Measurements from ENCODE around the gene C2orf68.
"Not testable (repeated sequence)": the region's sequence is repeated elsewhere in the genome, so short reads cannot be mapped to it uniquely, and the experiment has no call there.

C2orf68 gene

DNA sequence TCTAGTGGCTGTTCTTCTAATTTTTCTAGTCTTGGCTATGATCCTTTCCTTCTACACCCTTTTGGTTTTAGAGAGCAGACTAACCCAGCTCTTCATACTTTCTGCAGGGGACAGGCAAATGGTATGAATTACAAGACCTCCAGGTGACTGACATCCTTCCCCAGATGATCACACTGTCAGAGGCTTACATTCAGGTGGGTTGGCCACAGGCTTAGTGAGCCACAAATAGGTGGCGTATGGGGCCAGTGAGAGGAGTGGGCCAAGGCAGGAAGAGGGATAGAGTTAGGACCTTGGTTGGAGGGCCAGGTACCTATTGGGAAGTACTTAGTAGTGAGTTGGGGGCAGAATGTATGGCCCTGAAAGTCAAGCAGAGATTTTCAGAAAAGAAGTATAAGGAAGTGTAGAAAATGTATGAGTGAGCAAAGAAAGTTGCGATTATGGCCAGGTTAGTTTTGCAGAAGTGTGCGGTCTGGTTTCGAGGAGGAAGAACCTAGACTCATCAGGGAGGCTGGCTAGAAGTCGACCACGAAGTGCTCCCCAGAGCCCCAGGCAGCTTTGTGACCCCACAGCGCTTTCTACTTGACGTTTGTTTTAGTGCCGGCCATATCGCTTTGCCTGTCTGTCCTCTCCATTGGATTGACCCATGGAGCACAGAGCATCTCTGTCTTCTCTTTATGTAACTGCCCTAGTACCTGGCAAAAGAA is 36.1 kb upstream of the C2orf68 start:
- Mint-ChIP-seq H3K4me3 (no peak overlapping the region), H3K4me1 (no peaks in the 10 kb centered on the region), H3K9me3 (no peaks in the 10 kb centered on the region), H3K27ac (peak overlapping the region; percentile 43), H3K36me3 (peaks cover 100% of the 10 kb centered on the region)
- ATAC-seq, result no peak
- DNase-seq (ENCODE audit: low spot score in 2 of 2), result no peak

DNA sequence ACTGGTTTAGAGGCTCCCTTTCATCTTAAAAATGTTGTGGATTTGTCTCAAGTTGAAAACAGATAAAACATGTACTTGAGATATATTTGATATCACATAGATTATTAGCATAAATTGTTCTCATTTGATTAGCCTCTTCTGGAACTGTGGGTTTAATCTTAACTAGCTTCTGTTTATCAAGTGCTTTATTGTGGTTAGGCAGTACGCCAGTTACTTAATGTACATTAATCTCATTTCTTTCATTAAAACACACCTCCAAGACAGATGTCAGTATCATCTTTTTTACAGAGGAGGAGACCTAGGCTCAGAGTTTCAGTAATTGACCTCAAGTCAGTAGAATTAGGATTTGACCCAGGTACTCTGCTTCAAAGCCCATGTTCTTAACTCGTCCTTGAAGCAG is 34.3 kb upstream of the C2orf68 start:
- DNase-seq (ENCODE audit: low spot score in 2 of 2) (no peak), ATAC-seq (no peak)
- Mint-ChIP-seq H3K4me3 (no peak overlapping the region), H3K9me3 (no peaks in the 10 kb centered on the region), H3K36me3 (peaks cover 100% of the 10 kb centered on the region), H3K27ac (no peak overlapping the region), H3K4me1 (peaks cover 6% of the 10 kb centered on the region)

DNA sequence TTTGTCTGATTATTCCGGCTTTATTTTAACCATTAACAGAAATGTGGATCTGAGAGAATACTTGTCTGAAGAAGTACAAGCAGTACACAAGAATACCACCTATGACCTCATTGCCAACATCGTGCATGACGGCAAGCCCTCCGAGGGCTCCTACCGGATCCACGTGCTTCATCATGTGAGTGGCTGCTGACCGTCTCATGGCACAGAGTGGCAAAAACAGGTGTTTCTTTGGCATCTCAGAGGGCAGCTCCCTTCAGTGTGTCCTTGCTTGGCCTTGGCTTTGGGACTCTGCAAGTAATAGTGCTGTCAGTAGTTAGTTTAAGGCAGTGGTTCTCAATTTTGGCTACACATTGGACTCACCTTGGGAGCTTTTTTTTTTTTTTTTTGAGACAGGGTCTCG is 33.0 kb upstream of the C2orf68 start:
- ATAC-seq (no peak), DNase-seq (ENCODE audit: low spot score in 2 of 2) (no peak)
- H3K36me3 Mint-ChIP-seq, result peaks cover 100% of the 10 kb centered on the region
- no peaks in the 10 kb centered on the region for H3K9me3 Mint-ChIP-seq
- peaks cover 6% of the 10 kb centered on the region for H3K4me1 Mint-ChIP-seq
- H3K4me3 Mint-ChIP-seq, result no peak overlapping the region
- no peak overlapping the region for H3K27ac Mint-ChIP-seq

DNA sequence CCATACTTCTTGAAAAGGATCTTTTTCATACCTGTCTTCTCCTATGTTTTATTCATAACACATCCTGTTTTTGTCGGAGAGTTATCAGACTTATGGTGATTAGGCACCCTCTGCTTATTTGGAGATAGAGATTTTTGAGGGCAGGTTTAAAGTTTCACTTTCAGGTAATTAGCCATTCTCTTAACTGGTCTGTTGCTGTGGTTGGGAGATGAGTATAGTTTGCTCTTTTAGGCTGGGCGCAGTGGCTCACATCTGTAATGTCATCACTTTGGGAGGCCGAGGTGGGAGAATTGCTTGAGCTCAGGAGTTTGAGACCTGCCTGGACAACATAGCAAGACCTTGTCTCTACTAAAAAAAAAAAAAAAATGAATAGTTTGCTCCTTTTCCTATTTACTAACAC is 30.9 kb upstream of the C2orf68 start:
- peak overlapping the region; percentile 66 for H3K27ac Mint-ChIP-seq
- no peak overlapping the region for H3K4me3 Mint-ChIP-seq
- DNase-seq (ENCODE audit: low spot score in 2 of 2) (no peak), ATAC-seq (peak; percentile 95)
- H3K9me3 Mint-ChIP-seq, result no peaks in the 10 kb centered on the region
- peaks cover 6% of the 10 kb centered on the region for H3K4me1 Mint-ChIP-seq
- H3K36me3 Mint-ChIP-seq, result peaks cover 100% of the 10 kb centered on the region

DNA sequence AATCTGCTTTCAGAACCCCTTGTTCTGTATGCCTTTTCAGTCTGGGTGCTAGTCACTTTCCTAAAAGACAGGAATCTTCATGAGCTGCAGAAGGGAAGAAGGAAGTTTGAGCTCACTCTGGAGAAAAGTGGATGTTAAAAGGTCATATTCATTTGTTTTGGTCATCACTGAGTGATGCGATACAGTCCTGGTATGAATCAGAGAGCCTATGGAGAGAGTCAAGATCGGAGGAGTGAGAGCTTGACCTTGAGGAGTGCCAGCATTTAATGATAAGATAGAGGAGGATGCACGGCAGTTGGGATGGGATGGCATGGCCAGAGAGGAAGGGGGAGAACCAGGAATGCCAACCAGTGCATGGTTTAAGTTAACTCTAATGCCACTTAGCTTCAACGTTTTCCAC is 23.8 kb upstream of the C2orf68 start:
- Mint-ChIP-seq H3K36me3 (peaks cover 100% of the 10 kb centered on the region), H3K4me3 (no peak overlapping the region), H3K9me3 (no peaks in the 10 kb centered on the region), H3K27ac (peak overlapping the region; percentile 52), H3K4me1 (peaks cover 18% of the 10 kb centered on the region)
- ATAC-seq (no peak), DNase-seq (ENCODE audit: low spot score in 2 of 2) (no peak)

DNA sequence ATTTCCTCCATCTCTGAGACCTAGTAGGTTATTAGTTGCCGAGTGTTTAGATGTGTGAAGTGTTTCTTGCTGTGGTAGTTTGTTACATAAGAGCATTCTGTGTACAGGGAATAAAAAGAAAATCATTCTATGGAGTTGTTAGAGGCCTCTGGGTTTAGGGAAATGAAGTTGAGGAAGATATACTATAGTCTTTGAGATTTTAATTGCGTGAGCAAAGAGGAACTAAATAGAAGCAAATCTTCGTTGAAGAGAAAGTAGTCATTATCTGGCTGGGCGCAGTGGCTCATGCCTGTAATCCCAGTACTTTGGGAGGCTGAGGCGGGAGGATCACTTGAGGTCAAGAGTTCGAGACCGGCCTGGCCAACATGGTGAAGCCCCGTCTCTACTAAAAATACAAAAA is 23.1 kb upstream of the C2orf68 start:
- ATAC-seq (no peak), DNase-seq (ENCODE audit: low spot score in 2 of 2) (no peak)
- Mint-ChIP-seq H3K36me3 (peaks cover 100% of the 10 kb centered on the region), H3K27ac (peak overlapping the region; percentile 52), H3K4me3 (no peak overlapping the region), H3K4me1 (peaks cover 18% of the 10 kb centered on the region), H3K9me3 (no peaks in the 10 kb centered on the region)

DNA sequence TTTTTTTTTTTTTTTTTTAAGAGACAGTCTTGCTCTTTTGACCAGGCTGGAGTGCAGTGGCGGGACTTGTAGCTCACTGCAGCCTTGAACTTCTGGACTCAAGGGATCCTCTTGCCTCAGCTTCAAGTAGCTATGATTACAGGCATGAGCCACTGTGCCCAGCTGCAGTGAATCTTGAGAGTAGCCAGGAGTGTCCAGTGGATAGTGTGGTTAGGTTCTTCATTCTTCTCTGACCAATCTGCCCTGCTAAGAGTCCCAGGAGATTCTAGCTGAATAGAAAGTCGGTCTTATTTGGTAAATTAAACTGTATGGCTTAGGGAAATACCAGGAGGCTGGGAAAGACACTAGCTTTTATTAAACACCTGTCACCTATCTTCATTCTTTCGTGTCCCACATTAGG is 19.4 kb upstream of the C2orf68 start:
- DNase-seq (ENCODE audit: low spot score in 2 of 2) (no peak), ATAC-seq (no peak)
- peaks cover 100% of the 10 kb centered on the region for H3K36me3 Mint-ChIP-seq
- H3K9me3 Mint-ChIP-seq, result no peaks in the 10 kb centered on the region
- peaks cover 15% of the 10 kb centered on the region for H3K4me1 Mint-ChIP-seq
- H3K27ac Mint-ChIP-seq, result no peak overlapping the region
- no peak overlapping the region for H3K4me3 Mint-ChIP-seq

DNA sequence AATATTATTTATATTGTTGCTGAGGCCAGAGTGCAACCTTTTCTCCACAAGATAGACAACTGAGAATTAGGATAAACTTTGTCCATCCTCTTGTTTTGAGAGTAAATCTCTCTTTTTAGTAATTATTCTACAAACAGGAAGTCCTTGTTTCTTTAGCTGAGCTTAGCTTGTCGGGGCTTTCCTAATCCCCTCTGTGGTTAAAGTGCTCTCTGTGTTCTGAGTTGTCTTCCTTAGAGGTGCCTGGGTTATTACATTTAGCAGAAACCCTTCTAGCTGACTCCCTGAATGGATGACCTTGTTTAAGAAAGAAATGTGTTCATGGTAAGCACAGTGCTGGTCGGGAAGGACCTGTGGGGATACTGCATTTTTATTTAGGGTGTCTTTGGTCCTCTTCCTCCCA is 16.8 kb upstream of the C2orf68 start:
- Mint-ChIP-seq H3K27ac (peak overlapping the region; percentile 89), H3K4me3 (peak overlapping the region; percentile 30)

DNA sequence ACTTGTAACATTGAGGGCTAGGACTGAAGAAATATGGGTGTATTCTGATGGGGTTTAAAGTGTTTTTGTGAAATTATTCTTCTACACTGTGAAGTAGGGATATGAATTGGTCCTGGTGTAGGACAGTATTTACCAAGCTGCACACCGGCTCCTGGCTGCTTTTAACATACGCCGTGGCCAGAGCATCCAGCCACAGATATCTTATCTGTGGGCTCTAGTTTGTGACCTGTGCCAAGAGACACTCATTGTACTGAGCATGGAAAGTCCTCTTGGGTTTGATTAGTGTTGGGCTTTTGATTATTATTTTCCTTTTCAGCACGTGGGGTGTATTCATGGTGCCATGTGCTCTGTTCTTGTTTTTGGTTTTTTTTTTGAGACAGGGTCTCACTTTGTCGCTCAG is 12.1 kb upstream of the C2orf68 start:
- ATAC-seq (no peak), DNase-seq (ENCODE audit: low spot score in 2 of 2) (no peak)
- H3K4me1 Mint-ChIP-seq, result peaks cover 13% of the 10 kb centered on the region
- no peak overlapping the region for H3K4me3 Mint-ChIP-seq
- peak overlapping the region; percentile 43 for H3K27ac Mint-ChIP-seq
- no peaks in the 10 kb centered on the region for H3K9me3 Mint-ChIP-seq
- peaks cover 100% of the 10 kb centered on the region for H3K36me3 Mint-ChIP-seq

More for the DNA sequence above, 16.8 kb upstream of the C2orf68 start:
- Mint-ChIP-seq H3K4me1 (peaks cover 7% of the 10 kb centered on the region), H3K9me3 (no peaks in the 10 kb centered on the region), H3K36me3 (peaks cover 100% of the 10 kb centered on the region)
- ATAC-seq (peak; percentile 98), DNase-seq (ENCODE audit: low spot score in 2 of 2) (no peak)

DNA sequence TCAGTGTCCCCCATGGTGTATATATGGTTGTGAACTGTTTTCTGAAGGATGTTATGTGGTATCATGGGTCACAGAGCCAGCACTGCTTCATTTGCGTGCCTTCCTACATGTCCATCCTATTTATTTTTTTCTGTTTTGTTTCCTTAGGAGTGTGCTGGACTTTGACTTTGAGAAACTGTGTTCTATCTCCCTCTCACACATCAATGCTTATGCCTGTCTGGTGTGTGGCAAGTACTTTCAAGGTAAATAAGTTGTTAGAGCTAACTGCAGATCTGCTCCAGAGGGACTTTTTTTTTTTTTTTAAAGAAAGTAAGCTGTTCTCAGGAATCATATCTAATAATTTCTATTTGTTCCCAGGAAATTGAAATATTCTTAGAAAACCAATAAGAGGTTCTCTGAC is 9.5 kb upstream of the C2orf68 start:
- DNase-seq (ENCODE audit: low spot score in 2 of 2) (no peak), ATAC-seq (no peak)
- Mint-ChIP-seq H3K27ac (no peak overlapping the region), H3K4me3 (no peak overlapping the region), H3K36me3 (peaks cover 93% of the 10 kb centered on the region), H3K4me1 (peaks cover 18% of the 10 kb centered on the region), H3K9me3 (no peaks in the 10 kb centered on the region)

DNA sequence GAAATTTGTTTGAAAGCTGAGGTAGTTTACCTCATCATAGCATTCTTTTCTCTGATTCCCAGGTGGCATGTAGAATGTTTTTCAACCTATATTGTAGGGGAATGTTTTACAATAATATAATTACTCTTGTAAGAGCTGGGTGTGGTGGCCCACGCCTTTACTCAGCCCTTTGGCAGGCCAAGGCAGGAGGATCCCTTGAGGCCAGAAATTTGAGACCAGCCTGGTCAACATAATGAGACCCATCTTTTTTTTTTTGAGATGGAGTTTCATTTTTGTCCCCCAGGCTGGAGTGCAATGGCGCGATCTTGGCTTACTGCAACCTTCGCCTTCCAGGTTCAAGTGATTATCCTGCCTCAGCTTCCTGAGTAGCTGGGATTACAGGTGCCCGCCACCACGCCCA is 7.8 kb upstream of the C2orf68 start:
- Mint-ChIP-seq H3K27ac (no peak overlapping the region), H3K4me3 (no peak overlapping the region), H3K9me3 (no peaks in the 10 kb centered on the region), H3K4me1 (peaks cover 18% of the 10 kb centered on the region), H3K36me3 (peaks cover 82% of the 10 kb centered on the region)
- DNase-seq (ENCODE audit: low spot score in 2 of 2) (no peak), ATAC-seq (no peak)

DNA sequence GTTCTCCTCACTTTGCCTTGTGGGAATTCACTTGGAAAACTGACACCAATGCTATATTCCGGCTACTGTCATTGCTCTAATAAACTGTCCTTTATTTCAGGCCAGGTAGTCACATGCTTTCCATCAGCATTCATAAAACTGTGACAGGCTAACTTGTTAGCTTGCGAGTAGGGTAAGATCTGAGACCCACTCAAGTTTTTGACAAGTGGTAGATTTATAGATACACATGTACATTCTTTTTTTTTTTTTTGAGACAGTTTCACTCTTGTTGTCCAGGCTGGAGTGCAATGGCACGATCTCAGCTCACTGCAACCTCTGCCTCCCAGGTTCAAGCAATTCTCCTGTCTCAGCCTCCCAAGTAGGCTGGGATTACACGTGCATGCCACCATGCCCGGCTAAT is 5.9 kb upstream of the C2orf68 start:
- not testable (repeated sequence) for ATAC-seq; H3K27ac Mint-ChIP-seq; H3K9me3 Mint-ChIP-seq; DNase-seq (ENCODE audit: low spot score in 2 of 2)
- Mint-ChIP-seq H3K4me3 (peak overlapping the region; percentile 85), H3K36me3 (peaks cover 63% of the 10 kb centered on the region), H3K4me1 (peaks cover 15% of the 10 kb centered on the region)

DNA sequence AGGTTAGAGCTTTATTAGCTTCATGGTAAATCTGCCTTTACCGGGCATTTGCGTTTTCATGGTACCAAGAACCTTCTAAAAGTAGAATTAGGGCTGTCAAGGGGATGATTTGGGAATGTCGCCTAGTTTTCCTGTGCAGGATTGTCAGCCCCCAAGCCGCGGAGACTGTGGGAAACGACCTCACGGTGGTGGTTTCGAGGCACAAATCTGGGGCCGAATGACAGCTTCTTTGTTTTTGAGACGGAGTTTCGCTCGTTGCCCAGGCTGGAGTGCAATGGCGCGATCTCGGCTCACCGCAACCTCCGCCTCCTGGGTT is 3.5 kb upstream of the C2orf68 start:
- Mint-ChIP-seq H3K9me3 (no peaks in the 10 kb centered on the region), H3K4me3 (peak overlapping the region; percentile 85), H3K4me1 (peaks cover 13% of the 10 kb centered on the region), H3K27ac (peak overlapping the region; percentile 93), H3K36me3 (peaks cover 43% of the 10 kb centered on the region)
- DNase-seq (ENCODE audit: low spot score in 2 of 2) (no peak), ATAC-seq (no peak)

DNA sequence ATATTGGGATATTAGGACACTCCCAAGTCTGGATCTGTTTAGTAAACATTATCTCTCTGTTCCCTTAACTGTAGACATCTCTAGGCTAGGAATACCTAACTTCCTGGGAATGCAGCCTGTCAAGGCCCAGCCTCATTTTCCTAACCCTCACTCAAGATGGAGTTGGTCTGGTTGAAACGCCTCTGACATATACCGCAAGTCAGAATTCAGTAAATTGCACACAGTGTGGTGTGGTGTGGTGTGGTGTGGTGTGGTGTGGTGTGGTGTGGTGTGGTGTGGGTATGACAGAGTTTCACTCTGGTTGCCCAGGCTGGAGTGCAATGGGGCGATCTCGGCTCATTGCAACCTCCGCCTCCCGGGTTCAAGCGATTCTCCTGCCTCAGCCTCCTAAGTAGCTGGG is 2.9 kb upstream of the C2orf68 start:
- H3K4me1 Mint-ChIP-seq, result peaks cover 13% of the 10 kb centered on the region
- H3K27ac Mint-ChIP-seq; H3K9me3 Mint-ChIP-seq; H3K4me3 Mint-ChIP-seq; DNase-seq (ENCODE audit: low spot score in 2 of 2); ATAC-seq: not testable (repeated sequence)
- peaks cover 43% of the 10 kb centered on the region for H3K36me3 Mint-ChIP-seq

DNA sequence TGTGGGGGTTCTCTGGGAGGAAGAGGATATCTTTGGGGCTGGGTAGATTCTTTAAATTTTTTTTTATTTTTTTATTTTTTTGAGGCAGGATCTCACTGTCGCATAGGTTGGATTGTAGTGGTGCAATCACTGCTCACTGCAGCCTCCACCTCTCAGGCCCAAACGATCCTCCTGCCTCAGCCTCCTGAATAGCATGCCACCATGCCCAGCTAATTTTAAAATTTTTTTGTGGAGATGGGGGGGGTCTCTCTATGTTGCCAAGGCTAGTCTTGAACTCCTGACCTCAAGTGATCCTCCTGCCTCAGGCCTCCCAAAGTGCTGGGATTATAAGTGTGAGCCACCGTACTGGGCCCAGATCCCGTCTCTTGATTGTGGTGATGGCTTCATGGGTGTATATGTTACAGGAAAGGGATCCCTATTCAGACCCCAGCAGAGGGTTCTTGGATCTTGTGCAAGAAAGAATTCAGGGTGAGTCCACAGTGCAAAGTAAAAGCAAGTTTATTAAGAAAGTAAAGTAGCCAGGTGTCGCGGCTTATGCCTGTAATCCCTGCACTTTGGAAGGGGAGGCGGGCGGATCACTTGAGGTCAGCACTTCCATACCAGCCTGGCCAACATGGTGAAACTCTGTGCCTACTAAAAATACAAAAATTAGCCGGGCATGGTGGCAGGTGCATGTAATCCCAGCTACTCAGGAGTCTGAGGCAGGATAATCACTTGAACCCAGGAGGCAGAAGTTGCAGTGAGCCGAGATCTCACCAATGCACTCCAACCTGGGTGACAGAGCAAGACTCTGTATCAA is 2.0 kb upstream of the C2orf68 start:
- Mint-ChIP-seq H3K4me1 (peaks cover 17% of the 10 kb centered on the region), H3K4me3 (peak overlapping the region; percentile 82), H3K36me3 (peaks cover 43% of the 10 kb centered on the region), H3K27ac (no peak overlapping the region), H3K9me3 (no peaks in the 10 kb centered on the region)
- ATAC-seq (no peak), DNase-seq (ENCODE audit: low spot score in 2 of 2) (no peak)

DNA sequence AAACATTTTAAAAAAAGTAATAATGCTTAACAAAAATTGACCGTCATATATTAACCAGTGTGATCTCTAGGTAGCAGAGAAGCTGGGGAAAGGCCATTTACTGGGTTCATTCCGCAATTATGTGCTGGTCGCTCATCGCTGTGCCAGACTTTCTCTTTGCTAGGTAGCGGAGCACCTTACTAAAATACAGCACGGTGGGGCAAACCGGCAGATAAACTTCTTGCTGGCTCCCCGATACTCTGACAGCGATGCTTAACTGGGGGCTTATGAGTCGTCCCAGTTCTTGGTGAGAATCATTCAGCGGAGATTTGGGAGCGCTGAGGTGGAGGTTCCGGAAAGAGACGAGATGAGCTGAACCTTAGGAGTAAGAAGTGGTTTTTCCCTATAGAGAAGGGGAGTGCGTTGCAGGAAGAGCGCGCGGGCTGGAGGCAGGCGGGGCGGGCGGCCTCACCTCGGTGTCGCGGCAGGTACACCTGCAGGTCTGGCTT is 605 bp downstream of the C2orf68 start:
- Mint-ChIP-seq H3K27ac (peak overlapping the region; percentile 86), H3K36me3 (peaks cover 46% of the 10 kb centered on the region), H3K4me3 (peak overlapping the region; percentile 82), H3K4me1 (peaks cover 16% of the 10 kb centered on the region), H3K9me3 (no peaks in the 10 kb centered on the region)
- ATAC-seq (no peak), DNase-seq (ENCODE audit: low spot score in 2 of 2) (no peak)

Measured in stimulated activated effector memory CD8-positive, alpha-beta T cell treated with anti-CD3 and anti-CD28 coated beads, Interleukin-12 subunit alpha, Interleukin-12 subunit beta, amount 100 ng/mL, for 72 hours (primary cell).